HG03060 (cell line): ENCODE measurements around the gene ING4.

ENCODE experiments used
- ATAC-seq: cut with Tn5 transposase; IDR thresholded peaks from one replicate; pipeline ENCODE4 v1.9.1; 2021; ENCODE audit warnings: low read depth, moderate number of reproducible peaks; ENCODE audit not compliant: unreplicated experiment

ING4 gene

GRCh38 chr12:6612652-6613014 is 50.3 kb downstream of the ING4 start:
- no peak for ATAC-seq

- no peak for ATAC-seq
Measured at GRCh38 chr12:6612247-6612646, 50.7 kb downstream of the ING4 start.

GRCh38 chr12:6608592-6609281 is 54.2 kb downstream of the ING4 start:
- no peak for ATAC-seq

- no peak for ATAC-seq
Measured at GRCh38 chr12:6607751-6608591, 54.9 kb downstream of the ING4 start.

GRCh38 chr12:6606331-6607131 is 56.4 kb downstream of the ING4 start:
- no peak for ATAC-seq

GRCh38 chr12:6605421-6606330 is 57.2 kb downstream of the ING4 start:
- ATAC-seq, result no peak

- ATAC-seq, result no peak
Measured at GRCh38 chr12:6604259-6605029, 58.5 kb downstream of the ING4 start.

GRCh38 chr12:6603095-6603567 is 59.8 kb downstream of the ING4 start:
- no peak for ATAC-seq

- no peak for ATAC-seq
Measured at GRCh38 chr12:6602526-6602925, 60.4 kb downstream of the ING4 start.
